GM21381 (cell line): Measurements from ENCODE around the gene WWOX.
"Not testable (repeated sequence)": the region's sequence is repeated elsewhere in the genome, so short reads cannot be mapped to it uniquely, and the experiment has no call there.

Experiments
- ATAC-seq: cut with Tn5 transposase; IDR thresholded peaks from one replicate; pipeline ENCODE4 v1.9.1; 2021; ENCODE audit warnings: mild to moderate bottlenecking, moderate library complexity; ENCODE audit not compliant: unreplicated experiment

Gene WWOX

DNA sequence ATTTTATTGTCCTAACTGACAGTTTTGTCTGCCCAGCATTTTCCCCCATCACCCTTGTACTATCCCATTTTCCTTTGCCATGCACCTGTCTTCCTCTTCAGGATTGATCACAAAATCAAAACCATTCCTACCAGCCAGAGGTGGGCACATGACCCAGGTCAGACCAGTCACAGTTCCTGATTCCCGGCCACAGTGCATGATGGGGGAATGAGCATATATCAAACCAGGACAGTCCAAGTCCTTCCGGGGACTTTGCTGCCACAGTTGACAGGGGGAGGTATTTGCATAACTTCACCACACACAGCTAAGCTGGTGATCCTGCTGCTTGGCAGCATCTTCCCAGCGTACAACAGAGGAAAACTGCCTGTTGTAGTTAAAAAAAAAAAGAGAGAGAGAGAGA lies 493.9 kb downstream of the WWOX start:
- no peak for ATAC-seq

DNA sequence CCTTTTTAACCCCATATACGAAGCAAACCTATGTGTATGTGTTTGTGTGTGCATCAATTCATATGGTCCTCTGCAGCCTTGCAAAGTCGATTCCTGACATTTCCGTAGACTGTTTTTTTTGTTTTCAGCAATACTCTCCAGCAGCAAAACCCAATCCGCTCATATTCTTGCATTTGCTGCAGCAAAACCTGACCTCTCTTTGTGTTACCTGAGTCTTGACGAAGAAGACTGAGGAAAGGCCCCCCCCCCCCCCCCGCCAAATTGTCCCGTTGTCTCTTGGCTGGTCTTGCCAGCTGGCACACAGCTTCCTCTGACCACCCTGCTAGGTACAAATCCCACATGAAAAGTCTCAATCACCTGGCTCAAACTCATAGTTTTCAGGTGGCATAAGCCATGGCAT lies 494.7 kb downstream of the WWOX start:
- ATAC-seq, result no peak

DNA sequence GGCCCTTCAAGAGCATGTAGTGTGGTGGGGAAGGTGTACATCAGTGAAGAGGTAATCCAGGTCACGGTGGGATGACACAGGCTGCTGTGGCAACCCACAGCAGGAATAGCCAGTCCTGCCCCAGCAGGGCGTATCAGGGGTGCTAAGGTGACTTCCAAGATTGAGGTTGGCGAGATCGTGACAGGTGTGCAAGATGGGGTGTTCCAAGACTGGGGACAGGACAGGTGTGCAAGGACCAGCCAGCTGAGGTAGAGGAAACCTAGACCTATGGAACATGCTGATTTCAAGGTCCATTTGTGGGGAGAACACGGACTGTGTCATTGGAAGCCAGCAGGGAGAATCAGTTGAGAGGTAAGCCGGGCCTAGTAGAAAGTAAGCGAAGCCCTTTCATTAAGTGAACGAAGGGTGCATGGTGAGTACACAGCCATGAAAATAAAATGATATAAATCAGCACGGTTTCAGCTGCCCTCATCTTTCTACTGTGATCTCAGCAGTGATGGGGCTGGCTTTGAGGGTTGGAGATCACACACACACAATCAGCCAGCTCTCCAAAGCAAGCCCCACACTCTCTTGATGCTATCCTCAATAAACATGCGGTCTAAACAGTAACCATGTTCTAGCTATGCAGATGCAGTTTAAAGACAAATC lies 497.0 kb downstream of the WWOX start:
- no peak for ATAC-seq

DNA sequence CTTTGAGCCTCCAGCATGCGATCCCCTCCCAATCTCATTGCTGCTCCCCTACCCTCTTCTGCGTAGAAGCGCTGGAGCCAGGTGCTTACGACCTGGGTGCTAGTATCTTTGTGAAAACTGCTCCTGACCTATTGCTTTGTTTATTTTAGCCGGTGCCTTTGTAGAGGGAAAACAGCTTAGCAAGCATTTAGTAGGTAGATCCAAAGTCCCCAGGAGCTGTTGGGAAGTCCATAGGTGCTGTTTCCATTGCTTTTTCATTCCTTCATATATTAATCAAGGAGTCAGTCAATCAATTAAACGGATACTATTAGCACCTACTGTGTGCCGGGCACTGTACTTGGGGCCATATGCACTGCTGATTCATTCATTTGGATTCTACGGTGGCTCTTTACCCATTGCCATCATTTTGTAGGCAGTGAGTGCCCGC lies 497.6 kb downstream of the WWOX start:
- no peak for ATAC-seq

DNA sequence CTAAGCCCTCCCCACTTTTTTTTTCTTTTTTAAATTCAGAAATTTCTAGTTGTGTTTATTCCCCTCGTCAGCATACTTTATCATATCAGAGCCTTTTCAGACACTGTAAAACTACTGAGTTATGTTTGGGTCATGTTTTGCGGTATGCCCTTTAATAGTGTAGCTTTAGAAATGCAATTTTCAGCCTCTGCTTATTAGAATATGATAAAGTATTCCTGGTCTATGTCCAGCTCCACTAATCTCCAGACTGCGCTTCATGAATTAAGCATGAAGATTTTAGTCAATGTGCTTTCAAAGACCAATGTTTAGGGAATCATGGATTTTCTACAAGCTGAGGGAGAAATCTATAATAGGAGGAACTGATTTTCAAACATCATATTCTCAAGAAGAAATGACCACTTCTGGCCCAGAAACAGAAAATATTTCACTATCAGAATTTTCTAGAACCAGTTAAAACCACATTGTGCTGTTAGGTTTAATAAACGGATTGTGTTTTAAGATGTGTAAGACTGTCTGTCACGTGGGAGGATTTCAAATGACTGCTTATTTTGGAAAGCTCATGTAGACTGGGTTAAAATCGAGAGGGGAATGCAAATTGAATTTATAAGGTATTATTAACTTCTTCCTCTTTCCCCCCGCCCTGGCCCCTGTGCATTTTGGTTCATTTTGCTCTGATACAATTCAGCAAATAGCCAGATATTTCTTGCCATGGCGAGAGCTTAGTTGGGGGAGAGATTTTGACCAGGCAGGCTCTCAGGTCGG lies 498.5 kb downstream of the WWOX start:
- ATAC-seq, result no peak

DNA sequence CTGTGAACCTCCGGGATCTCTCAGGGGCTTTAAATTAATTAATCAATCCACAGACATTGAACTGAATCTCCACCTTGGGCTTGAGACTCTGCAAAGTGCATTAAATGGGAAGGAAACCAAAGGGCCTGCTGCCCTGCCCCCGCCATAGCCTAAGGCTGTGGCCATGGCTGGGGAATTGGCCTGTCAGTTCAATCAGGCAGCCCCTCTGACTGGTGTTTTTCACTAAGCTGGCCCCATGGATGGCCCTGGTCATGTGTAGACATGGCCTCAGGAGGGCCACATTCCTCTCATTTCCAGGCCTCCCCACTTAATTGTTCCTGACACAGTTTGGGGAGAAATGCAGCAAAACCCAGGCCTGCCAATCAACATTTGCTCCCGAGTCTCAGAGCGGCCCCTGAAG lies 499.8 kb downstream of the WWOX start:
- ATAC-seq, result no peak

DNA sequence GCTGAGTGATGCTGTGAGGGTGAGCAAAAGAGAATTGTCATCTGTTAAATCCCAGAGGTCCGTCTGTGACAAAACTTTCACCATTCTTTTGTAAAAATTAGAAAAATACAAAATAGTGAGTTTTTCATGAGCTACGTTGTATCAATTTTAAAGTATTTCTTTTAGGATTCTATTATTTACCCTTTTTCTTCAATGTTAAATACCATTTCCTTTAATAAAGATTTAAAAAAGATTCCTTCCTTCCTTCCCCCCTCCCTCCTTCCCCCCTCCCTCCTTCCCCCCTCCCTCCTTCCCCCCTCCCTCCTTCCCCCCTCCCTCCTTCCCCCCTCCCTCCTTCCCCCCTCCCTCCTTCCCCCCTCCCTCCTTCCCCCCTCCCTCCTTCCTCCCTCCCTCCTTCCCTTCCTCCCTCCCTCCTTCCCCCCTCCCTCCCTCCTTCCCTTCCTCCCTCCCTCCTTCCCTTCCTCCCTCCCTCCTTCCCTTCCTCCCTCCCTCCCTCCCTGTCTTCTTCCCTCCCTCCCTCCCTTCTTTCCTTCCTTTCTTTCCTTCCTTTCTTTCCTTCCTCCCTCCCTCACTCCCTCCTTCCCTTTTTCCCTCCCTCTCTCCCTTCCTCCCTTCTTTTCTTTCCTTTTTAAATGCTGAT lies 505.1 kb downstream of the WWOX start:
- ATAC-seq, result not testable (repeated sequence)

DNA sequence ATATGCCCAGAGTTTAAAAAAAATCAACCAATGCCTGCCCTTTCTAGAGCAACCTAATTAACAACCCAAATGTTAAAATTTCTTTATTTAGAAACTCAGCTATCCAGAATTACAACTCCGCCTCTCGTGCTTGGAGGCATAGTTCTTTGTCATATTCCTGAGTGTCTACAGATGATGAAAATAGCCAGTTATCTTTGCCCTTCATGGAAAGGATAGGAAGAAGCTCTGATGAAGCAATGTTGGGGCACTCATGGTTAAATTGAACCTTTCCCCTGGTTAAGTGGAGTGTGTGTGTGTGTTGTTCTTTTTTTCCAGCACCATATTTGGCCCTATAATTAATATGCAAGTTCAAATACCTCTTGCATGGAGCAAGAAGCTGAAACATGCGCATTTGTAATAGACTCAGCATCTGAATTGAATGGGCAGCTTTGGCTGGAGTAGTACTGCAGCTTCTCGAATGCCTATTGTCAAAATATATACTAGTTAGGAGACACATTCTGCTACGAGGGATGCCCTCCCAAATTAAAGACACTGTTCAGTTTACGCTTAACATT lies 506.2 kb downstream of the WWOX start:
- ATAC-seq, result no peak

DNA sequence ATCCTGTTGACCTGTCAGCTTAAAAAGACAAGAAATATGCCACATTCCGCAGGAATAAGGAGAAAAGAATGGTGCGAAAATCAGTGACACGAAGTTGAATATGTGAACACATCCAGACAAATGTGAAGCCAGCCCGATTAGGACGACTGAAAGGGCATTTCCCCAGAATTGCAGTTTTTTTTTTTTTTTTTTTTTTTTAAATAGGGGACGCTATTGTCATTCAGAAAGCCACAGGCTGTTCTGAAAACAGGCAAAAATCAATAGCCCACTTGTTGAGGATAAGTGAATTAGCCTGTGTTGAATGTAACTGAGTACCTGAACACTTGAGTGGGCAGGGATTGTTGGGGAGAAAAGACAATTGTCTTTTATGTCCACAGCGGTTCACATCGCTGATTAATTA lies 507.1 kb downstream of the WWOX start:
- ATAC-seq, result no peak

DNA sequence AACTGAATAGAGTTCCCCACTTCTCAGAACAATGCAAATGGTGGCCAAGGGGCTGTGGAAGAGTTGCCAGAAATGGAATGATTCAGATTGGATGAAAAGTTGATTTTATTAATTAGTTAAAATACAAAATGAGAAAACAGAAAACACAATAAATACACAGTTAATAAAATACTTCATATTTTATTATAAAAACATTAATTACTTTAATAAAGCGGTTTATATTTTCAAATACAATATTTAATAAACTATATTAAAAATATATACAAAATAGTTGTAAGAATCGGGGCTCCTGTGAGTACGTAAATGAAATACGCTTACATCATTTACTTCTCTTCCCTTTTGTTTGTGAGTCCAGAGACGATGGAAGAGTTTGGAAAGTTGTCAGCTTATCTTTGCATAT lies 507.6 kb downstream of the WWOX start:
- no peak for ATAC-seq

DNA sequence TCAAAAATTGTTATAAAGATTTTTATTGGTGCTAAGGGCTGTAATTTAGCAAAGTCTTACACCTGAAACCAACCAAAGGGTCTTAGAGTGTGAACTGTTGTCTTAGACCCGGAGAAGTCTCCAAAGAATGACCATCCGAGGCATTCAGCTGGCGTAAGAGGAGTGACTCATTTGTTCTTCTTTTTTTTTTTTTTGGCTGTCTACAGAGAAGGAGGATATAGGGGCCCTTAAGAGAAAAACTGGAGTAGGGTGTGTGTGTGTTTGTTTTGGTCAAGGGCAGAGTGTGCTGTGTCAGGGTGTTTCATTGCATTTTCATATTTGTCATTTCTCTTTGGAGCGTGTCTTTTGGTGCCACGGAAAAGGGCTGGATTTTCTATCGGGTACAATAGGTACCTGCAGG lies 508.0 kb downstream of the WWOX start:
- ATAC-seq, result no peak

DNA sequence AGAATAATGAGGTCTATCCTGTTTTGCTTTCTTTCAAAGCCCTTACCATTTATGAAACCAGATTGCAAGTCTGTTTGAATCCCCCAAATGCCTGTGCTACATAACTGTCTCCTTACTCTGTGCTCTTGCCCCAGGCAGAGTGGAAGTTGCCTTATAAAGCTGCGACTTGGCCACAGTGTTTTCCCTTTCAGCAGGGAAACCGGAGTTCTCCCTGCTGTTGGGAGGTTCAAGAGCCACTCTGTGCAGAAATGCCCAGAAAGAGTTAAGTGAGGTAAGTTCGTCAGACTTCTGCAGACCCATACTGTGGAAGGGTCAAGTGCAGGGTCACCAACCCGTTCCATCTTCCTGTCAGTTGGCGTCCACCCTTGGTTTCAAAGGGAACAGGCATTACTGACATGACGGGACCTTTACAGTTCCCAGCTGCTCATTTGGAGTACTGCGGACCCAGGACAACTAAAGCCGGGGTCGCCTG lies 508.9 kb downstream of the WWOX start:
- no peak for ATAC-seq

DNA sequence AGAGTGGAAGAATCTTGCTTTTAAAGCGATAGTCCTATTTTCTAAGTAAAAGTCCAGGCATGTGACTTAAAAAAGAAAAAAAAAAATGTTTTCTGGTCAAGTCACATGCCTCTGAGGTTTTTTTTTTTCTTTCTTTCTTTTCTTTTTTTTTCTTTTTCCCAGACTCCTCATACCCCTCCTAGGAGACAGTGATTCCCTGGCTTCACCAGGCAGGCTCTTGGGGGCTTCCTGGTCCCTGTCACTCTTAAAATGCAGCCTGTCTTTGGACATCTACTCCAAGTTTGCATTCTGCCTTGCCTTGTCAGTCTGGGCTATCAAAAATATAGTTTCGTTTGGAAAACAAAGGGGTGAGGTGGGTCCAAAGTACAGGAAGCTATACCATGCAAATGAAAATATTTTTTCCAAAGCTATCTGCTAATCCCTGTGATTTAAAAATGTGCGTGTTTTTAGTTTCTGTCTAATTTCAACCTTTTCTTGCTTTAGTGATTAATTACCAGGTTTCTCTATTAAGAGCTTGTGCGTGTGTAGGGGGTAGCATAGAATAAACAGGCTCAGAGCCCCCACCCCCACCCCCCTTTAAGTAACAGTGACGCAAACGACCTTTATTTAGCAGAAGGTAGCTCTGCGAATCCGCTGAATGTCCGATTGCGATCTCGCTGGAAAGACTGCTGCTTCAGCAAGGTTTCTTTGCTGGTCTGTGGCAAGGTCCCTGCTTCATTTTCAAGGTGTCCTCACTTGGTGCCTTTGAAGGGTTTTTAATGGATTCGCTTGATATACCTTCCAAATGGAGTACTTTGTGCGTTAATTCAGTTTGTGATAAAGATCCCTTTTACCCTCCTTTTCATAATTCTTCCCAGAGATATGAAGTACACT lies 510.2 kb downstream of the WWOX start:
- no peak for ATAC-seq

DNA sequence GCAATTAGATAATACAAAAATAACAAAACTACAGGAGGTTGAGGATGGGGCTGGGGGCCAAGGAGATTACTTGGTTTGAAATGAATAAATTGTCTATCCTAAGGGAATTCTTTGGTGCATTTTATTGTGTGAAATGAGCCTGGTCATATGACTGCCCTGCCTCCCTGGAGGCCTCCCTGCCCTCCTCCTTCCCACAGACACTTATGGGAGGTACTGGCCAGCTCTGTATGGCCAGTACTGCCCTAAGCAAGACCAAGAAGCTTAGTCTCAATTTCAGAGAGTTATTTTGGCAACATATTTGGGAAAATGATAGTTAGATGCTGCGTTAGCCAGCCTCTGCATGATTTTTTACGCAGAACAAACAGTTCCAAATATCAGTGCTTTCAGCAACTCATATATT lies 511.9 kb downstream of the WWOX start:
- no peak for ATAC-seq

DNA sequence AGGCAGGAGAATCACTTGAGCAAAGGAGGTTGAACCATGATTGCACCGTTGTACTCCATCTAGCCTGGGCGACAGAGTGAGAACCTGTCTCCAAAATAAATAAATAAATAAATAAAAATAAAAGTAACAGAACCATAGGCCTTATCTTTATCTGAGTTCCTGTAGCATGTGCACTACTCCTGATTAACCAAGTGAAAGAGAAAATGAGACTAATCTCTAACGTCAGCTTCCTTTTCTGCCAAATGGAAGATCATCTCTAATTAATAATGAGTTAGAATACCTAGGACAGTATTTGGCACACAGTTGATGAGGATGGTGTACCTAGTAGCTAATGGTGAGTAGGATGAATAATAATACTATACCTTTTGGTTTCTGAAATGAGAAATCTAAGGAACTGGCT lies 520.4 kb downstream of the WWOX start:
- no peak for ATAC-seq

DNA sequence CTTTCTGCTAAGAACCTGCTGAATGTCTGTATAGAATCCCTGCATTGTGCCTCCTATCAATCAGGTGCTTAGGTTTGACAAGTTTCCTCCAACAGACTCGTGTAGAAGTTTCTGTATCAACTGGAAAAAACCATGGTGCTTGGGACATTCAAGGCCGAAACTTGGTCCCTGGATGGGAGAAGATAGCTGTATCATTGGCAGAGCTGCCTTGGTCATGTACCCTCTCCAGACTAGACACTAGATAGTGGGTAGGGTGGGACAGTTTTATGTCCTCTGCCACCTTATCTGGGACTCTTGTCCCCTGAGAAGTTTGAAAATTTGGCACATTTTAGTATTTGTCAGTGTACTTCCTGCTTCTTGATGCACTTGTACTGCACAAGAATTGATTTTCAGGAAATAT lies 520.8 kb downstream of the WWOX start:
- ATAC-seq, result no peak

DNA sequence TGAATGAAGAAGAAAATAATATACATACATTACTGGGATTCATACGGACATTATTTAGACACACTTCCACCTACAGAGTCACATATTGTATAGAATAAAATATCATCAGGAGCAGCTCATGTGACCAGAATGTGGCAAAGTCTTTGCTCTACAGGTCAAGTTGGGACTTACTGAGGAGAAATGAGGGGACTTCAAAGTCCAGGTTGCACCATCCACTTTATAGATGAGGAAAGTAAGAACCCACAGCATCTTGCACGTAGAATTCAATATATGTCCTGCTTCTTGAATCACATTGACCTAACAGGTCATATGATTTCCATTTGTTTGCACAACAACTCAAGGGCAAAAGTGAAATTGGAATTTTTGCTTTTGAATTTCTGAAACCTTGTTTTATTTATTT lies 524.3 kb downstream of the WWOX start:
- ATAC-seq, result no peak

DNA sequence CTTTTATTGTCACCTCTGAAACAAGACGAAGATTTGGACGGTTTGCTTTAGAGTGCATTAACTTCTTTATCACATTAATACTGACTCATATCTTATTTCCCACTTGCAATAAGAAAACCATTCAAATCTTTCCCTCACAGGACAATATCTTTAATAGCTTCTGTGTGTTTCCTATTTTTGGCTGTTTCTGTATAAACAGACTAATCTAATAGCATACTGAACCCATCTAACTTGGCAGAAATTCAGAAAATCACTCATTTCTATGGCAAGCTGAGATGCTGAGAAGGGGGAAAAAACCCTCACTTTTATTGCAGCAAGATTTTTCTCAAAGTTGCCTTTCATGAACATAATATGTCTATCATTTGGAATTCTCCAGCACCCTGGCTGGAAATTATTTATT lies 524.9 kb downstream of the WWOX start:
- ATAC-seq, result no peak

DNA sequence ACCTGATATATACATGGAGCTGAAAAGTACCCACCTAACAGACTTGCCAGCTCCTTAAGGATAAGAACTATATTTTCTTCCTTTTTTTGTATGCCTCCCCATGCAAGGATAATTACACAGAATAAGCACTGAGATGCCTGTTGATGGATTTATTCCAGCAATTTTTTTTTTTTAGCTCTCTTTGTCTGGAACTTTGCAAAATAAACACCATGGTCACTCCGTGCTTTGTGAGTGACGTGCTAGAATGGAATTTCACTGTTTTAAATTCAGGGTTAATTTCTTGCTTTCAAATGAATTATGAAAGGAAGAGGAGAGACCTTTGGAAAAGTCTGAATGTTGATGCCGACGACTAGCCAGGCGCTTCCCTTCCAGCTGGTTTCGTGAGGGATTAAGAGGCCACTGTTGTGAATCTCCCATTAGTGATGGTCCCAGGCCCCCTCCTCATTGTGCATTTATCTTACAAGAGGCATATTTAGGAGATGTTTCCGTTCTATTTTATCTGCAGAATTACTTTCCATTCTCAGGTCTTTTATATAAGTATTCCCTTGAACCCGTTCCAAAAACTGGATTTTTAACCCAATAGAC lies 529.1 kb downstream of the WWOX start:
- ATAC-seq, result no peak

DNA sequence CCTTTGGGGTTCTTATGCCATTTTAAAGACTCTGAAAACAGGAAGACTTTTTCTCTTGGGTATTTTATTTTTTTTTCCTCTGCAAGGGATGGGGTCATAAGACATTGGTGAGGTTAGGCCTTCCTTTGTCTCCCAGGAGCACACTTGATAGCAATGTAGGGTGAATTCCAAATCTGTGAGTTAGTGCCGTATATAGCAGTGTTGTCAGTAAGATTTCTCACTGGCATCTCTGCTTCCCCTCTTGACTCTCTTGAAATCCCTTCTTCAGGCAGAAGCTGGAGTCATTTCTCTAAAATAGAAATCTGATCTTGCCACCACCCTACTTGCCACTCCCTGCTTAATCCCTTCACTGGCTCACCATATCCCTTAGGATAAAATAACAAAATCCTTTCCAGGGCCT lies 529.7 kb downstream of the WWOX start:
- no peak for ATAC-seq

DNA sequence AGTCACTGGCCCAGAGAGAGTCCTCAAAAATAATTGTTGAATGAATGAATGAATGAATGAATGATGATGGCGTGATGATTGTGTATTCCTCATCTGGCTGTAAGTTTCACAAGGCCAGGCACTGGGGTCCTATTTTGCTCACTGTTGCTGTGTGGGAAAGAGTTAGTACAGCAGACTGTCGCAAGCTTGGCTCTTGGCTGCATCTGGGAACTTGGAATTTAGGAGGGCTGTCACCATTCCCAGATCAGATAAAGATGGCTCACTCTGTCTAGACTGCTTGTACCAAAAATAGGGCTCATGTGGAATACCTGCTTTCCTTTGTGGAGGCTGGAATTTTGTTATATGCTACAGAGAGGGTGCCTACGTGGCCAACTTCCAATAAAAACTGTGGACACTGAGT lies 530.6 kb downstream of the WWOX start:
- ATAC-seq, result no peak
